Epithelial cell of proximal tubule (primary cell): ENCODE data around the gene CDH23. TPM values are rescaled to one million over a fixed set of nuclear protein-coding genes. Genes with fewer than 3 reads are reported as not detected.

Experiments used
- DNase-seq: peaks from one replicate; pipeline ENCODE4 v3.0.0-alpha.2; 2011; ENCODE audit warnings: low read depth
- H3K4me3 ChIP-seq: 2 replicates; pipeline ENCODE4 v1.5.1; 2011; ENCODE audit warnings: low read depth, mild to moderate bottlenecking, low read length
- CTCF ChIP-seq: conservative IDR thresholded peaks from 2 replicates; pipeline ENCODE4 v1.5.1; 2012; ENCODE audit warnings: low read depth, mild to moderate bottlenecking, low read length
- total RNA-seq: library from RNA; depleted of rRNA; stranded (reverse); fragments of >200 nt; gene quantifications from 2 replicates; pipeline ENCODE4 v1.2.3, GENCODE V29; 2015

The CDH23 gene
- total RNA-seq, 1 donor from 2014 or later = under 0.01 TPM

GRCh38 chr10:71801361-71801760 lies 404.6 kb downstream of the CDH23 start:
- no peak overlapping the region for H3K4me3 ChIP-seq
- no peak for DNase-seq
- no peak for TF ChIP-seq CTCF

- no peak for DNase-seq
- no peak for TF ChIP-seq CTCF
These were observed 405.5 kb downstream of the CDH23 start for GRCh38 chr10:71802235-71802634.

GRCh38 chr10:71802715-71803488 lies 406.2 kb downstream of the CDH23 start:
- H3K4me3 ChIP-seq = no peak overlapping the region
- DNase-seq = no peak
- no peak for TF ChIP-seq CTCF

More at GRCh38 chr10:71802235-71802634, 405.5 kb downstream of the CDH23 start:
- H3K4me3 ChIP-seq = no peak overlapping the region

- H3K4me3 ChIP-seq = no peak overlapping the region
- DNase-seq = no peak
- TF ChIP-seq CTCF = no peak
These were observed 407.4 kb downstream of the CDH23 start for GRCh38 chr10:71804077-71804476.

GRCh38 chr10:71805776-71806703 lies 409.3 kb downstream of the CDH23 start:
- TF ChIP-seq CTCF = no peak
- H3K4me3 ChIP-seq = no peak overlapping the region
- no peak for DNase-seq

GRCh38 chr10:71806704-71807556 lies 410.2 kb downstream of the CDH23 start:
- TF ChIP-seq CTCF = no peak
- DNase-seq = no peak
- H3K4me3 ChIP-seq = no peak overlapping the region
